HCT116 (cell line): Measurements from ENCODE around the gene SBNO2. TPM values are rescaled to one million over a fixed set of nuclear protein-coding genes. Genes with fewer than 3 reads are reported as not detected.

Source experiments
- ATAC-seq: fragments of 200-7000 bp; cut with Tn5 transposase; 2 replicates; pipeline ENCODE4 v1.9.1; 2020; ENCODE audit warnings: mild to moderate bottlenecking, moderate library complexity
- BruUV-seq: library from RNA; stranded (reverse); fragments of 400-500 nt; replicated peaks from 2 replicates; lab custom pipeline; 2021; lab: Mats Ljungman, UMichigan
- CTCF ChIA-PET: fragments of 300-600 bp; sonication (Branson Sonifier 250); formaldehyde crosslinking; loops from one replicate; lab custom pipeline; 2021; ENCODE audit warnings: antibody characterized with exemption; lab: Charles Lee
- POLR2A ChIA-PET: fragments of 300-600, 350-600 bp; sonication (Branson Sonifier 250); formaldehyde crosslinking; loops from one replicate; lab custom pipeline; 2021; ENCODE audit warnings: antibody characterized with exemption; lab: Charles Lee
- RAD21 ChIA-PET, 2 experiments: fragments of 300-600 bp; sonication (Branson Sonifier 250); formaldehyde crosslinking; loops; one replicate each; lab custom pipeline; 2023; ENCODE audit warnings: low total read pairs in 2 of 2; ENCODE audit not compliant: uncharacterized antibody in 2 of 2, unreplicated experiment in 2 of 2, low non-redundant PET in 1 of 2; lab: Charles Lee
- DNase-seq: peaks from one replicate; pipeline ENCODE4 v3.0.0-alpha.2; 2010; ENCODE audit warnings: low read depth, low spot score
- H2AFZ ChIP-seq: fragments of 200-600 bp; shearing (Covaris generic), sonication (generic); 2 replicates; pipeline ENCODE4 v1.6.1; 2017; ENCODE audit warnings: low read depth, mixed run types, mixed read lengths, antibody characterized with exemption, low read length; ENCODE audit not compliant: poor library complexity, severe bottlenecking
- H3K27ac ChIP-seq: 2 replicates; pipeline ENCODE4 v1.5.1; 2012; ENCODE audit warnings: low read depth, low read length
- H3K27me3 ChIP-seq: fragments of 200-600 bp; sonication (generic); 2 replicates; pipeline ENCODE4 v1.6.1; 2016; ENCODE audit warnings: mixed run types, low read length, mixed read lengths; ENCODE audit not compliant: insufficient read depth
- H3K36me3 ChIP-seq, 2 experiments: fragments of 200-500 bp in 1 of 2; fragments of 200-600 bp in 1 of 2; sonication (Bioruptor generic) in 1 of 2; sonication (generic) in 1 of 2; 2 replicates each; pipeline versions ENCODE4 v1.5.1 to v1.6.1; 2014 to 2016; ENCODE audit warnings: low read length in 2 of 2, inconsistent platforms in 1 of 2, mixed read lengths in 1 of 2, mixed run types in 1 of 2; ENCODE audit not compliant: insufficient read depth in 2 of 2, control insufficient read depth in 1 of 2
- H3K4me1 ChIP-seq, 2 experiments: fragments of 200-600 bp in 1 of 2; sonication (generic) in 1 of 2; 2 replicates each; pipeline versions ENCODE4 v1.5.1 to v1.6.1; 2012 to 2017; ENCODE audit warnings: low read length in 2 of 2, inconsistent platforms in 1 of 2, mild to moderate bottlenecking in 1 of 2, mixed read lengths in 1 of 2, mixed run types in 1 of 2, moderate library complexity in 1 of 2; ENCODE audit not compliant: insufficient read depth in 2 of 2, control insufficient read depth in 1 of 2
- H3K4me2 ChIP-seq: fragments of 200-600 bp; sonication (generic); 2 replicates; pipeline ENCODE4 v1.6.1; 2017; ENCODE audit warnings: mixed run types, low read length, mixed read lengths
- H3K4me3 ChIP-seq, 2 experiments: fragments of 200-600 bp in 1 of 2; sonication (generic) in 1 of 2; replicated peaks in 1 of 2; 2 replicates each; pipeline ENCODE4 v1.5.1; 2011 to 2016; ENCODE audit warnings: low read length in 2 of 2, control low read depth in 1 of 2, low read depth in 1 of 2, mild to moderate bottlenecking in 1 of 2, mixed read lengths in 1 of 2, mixed run types in 1 of 2
- H3K79me2 ChIP-seq: fragments of 200-600 bp; sonication (generic); 2 replicates; pipeline ENCODE4 v1.6.1; 2017; ENCODE audit warnings: mild to moderate bottlenecking, mixed run types, low read length, moderate library complexity, mixed read lengths; ENCODE audit not compliant: insufficient read depth
- H3K9ac ChIP-seq: fragments of 200-600 bp; sonication (generic); 2 replicates; pipeline ENCODE4 v1.6.1; 2016; ENCODE audit warnings: low read length, mixed read lengths
- H3K9me2 ChIP-seq: fragments of 200-600 bp; sonication (generic), shearing (Covaris generic); 2 replicates; pipeline ENCODE4 v1.6.1; 2017; ENCODE audit warnings: mixed run types, mild to moderate bottlenecking, moderate library complexity; ENCODE audit not compliant: insufficient read depth
- H3K9me3 ChIP-seq, 2 experiments: fragments of 200-500 bp in 1 of 2; fragments of 200-600 bp in 1 of 2; sonication (Bioruptor generic) in 1 of 2; sonication (generic) in 1 of 2; 2 replicates each; pipeline ENCODE4 v1.6.1; 2014 to 2017; ENCODE audit warnings: low read length in 2 of 2, mixed read lengths in 2 of 2, inconsistent platforms in 1 of 2, low read depth in 1 of 2, mild to moderate bottlenecking in 1 of 2, mixed run types in 1 of 2, moderate library complexity in 1 of 2; ENCODE audit not compliant: control insufficient read depth in 1 of 2, insufficient read depth in 1 of 2
- H4K20me1 ChIP-seq: fragments of 200-600 bp; sonication (generic), shearing (Covaris generic); 2 replicates; pipeline ENCODE4 v1.6.1; 2017; ENCODE audit warnings: mixed run types, mild to moderate bottlenecking, moderate library complexity; ENCODE audit not compliant: insufficient read depth
- CEBPB ChIP-seq: IDR thresholded peaks from 2 replicates; pipeline ENCODE4 v1.6.1; 2012; ENCODE audit warnings: low read depth
- SIN3A ChIP-seq: IDR thresholded peaks from 2 replicates; pipeline ENCODE4 v1.6.1; 2012; ENCODE audit warnings: low read depth
- SP1 ChIP-seq: IDR thresholded peaks from 2 replicates; pipeline ENCODE4 v1.6.1; 2012; ENCODE audit warnings: low read depth
- intact Hi-C: fragments of 100-400 bp; cut with micrococcal nuclease; formaldehyde crosslinking; loops from 2 replicates; pipeline ENCODE4 v1.10.0; 2022
- total RNA-seq: library from RNA; stranded (reverse); gene quantifications from one replicate; pipeline ENCODE4 v1.2.1, GENCODE V29; 2021; ENCODE audit not compliant: unreplicated experiment
- TF ChIP-seq, protein P1 (sequence below): IDR thresholded peaks from 2 replicates; pipeline ENCODE4 v1.6.1; 2011; ENCODE audit warnings: mild to moderate bottlenecking, low read length, moderate library complexity; ENCODE audit not compliant: insufficient replicate concordance; ENCODE audit errors: extremely low read depth

Gene SBNO2
- total RNA-seq, 1 experiment from 2014 or later, result 66.4 TPM

DNA sequence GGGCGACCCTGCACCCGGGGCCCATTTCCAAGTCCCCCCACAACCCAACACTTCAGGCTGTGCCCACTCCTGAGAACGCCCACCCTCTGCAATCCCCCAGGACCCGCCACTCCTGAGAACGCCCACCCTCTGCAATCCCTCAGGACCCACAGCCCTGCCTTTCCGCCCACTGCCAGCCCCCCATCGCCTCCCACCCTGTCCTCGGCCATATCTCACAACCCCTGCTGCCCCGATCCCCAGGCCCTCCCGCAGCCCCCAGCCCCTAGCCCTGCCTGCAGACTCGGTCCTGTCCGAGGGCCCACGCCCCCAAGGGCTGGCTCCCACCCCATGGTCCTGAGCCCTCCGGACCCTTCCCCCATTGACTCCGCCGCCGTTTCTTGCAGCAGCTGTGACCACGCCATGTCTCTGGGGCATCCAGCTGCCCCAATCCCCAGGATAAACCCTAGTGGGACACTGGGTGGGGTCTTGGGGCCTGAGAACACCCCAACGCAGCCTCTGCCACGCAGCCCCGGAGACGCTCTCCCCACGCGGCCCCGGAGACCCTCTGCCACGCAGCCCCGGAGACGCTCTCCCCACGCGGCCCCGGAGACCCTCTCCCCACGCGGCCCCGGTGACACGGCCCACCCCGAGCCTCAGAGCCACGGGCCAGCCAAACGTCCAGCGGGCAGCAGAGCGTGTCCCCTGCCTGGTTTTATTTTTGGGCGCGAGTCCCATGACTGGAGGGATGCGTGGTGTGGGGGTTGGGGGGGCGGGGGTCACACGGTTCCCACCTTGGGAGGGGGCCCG, 17.0 kb downstream of the SBNO2 start (continued):
- TF ChIP-seq, protein P1, sequence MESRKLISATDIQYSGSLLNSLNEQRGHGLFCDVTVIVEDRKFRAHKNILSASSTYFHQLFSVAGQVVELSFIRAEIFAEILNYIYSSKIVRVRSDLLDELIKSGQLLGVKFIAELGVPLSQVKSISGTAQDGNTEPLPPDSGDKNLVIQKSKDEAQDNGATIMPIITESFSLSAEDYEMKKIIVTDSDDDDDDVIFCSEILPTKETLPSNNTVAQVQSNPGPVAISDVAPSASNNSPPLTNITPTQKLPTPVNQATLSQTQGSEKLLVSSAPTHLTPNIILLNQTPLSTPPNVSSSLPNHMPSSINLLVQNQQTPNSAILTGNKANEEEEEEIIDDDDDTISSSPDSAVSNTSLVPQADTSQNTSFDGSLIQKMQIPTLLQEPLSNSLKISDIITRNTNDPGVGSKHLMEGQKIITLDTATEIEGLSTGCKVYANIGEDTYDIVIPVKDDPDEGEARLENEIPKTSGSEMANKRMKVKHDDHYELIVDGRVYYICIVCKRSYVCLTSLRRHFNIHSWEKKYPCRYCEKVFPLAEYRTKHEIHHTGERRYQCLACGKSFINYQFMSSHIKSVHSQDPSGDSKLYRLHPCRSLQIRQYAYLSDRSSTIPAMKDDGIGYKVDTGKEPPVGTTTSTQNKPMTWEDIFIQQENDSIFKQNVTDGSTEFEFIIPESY, result no peak
- TF ChIP-seq CEBPB, result no peak
- TF ChIP-seq SIN3A, result no peak

DNA sequence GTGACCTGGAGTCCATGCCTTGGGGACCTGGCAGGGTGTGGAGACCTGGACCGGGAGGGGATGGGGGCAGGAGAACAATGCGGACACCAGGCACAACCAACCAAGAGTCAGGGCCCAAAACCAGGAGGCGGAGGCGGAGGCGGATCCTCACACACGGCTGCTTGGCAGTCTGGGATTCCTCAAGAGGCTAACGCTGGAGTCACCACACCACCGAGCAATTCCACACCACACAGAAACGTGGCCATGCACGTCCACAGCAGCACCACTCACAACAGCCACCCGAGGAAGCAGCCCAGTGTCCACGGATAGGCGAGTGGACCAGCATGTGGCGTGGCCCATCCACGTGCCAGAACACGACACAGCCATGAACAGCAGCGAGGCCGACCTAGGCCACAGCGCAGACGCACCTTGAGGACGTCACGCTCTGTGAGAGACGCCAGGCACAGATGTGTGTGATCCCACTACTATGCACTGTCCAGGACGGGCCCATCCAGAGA, 17.7 kb downstream of the SBNO2 start:
- Histone ChIP-seq H3K79me2 (peaks cover 55% of the 10 kb centered on the region), H3K27me3 (no peaks in the 10 kb centered on the region), H3K4me3 (no peak overlapping the region), H4K20me1 (no peaks in the 10 kb centered on the region), H3K9ac (no peak overlapping the region), H3K4me1 (peaks cover 0 to 6% of the 10 kb centered on the region in 2 experiments; a peak in 1 of 4 replicates), H3K27ac (no peak overlapping the region), H3K36me3 (peaks cover 0 to 15% of the 10 kb centered on the region in 2 experiments; a peak in 3 of 4 replicates), H3K9me3 (no peaks in the 10 kb centered on the region), H3K4me2 (no peak overlapping the region), H2AFZ (no peak overlapping the region), H3K9me2 (no peaks in the 10 kb centered on the region)
- no peak for DNase-seq
- BruUV-seq, result no TSS peak
- ChIA-PET POLR2A (no interaction called here), CTCF (interaction anchor here (1.2 kb wide), 1 partner anchor 43 kb away, joined by 3 read pairs; no protein-coding TSS in a partner anchor), RAD21 (interaction anchor here in 1 of 2 experiments (0.7 kb wide), 1 partner anchor 111 kb away, joined by 3 read pairs; no protein-coding TSS in a partner anchor)
- intact Hi-C loops, result no loop called here
- no peak for TF ChIP-seq SP1
- peak; percentile 34 for ATAC-seq
